ENCODE results near the gene SMARCA4.
"Not testable (repeated sequence)": the region's sequence is repeated elsewhere in the genome, so short reads cannot be mapped to it uniquely, and the experiment has no call there.

SMARCA4 gene

DNA sequence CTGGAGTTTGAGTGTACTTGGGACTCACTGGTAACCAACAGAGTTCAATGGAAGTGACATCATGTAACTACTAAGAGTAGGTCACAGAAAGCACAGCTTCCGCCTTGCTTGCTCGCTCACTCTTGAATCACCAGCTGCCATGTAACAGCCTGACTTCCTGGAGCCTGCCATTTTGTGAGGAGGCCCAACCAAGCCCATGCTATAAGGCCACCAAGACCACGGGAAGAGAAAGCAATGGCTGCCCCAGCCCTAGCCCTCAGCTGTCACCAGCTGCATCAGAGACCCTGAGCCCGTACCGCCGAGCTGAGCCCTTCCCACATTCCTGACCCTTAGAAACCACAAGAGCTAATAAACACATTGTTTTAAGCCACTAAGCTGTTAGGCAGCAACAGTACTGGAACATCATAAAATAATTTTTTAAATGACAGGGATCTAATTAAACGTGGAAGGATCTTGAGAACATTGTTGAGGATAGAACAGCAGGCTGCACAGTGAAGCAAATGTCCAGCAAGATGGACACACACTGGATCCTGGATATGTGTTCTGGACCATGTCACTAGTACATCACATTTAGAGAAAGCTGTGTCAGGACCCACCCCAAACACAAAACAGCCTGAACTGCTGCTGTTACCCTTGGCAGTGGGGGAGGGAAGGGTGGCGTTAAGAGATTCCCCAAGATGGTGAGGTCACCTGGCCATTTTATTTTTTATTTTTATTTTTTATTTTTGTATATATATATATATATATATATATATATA, 106.7 kb downstream of the SMARCA4 start:
- no peak for DNase-seq (ENCODE audit: low spot score)

- no peak for DNase-seq (ENCODE audit: low spot score)
Measured at GRCh38 chr19:11069561-11069960, 108.7 kb downstream of the SMARCA4 start.

DNA sequence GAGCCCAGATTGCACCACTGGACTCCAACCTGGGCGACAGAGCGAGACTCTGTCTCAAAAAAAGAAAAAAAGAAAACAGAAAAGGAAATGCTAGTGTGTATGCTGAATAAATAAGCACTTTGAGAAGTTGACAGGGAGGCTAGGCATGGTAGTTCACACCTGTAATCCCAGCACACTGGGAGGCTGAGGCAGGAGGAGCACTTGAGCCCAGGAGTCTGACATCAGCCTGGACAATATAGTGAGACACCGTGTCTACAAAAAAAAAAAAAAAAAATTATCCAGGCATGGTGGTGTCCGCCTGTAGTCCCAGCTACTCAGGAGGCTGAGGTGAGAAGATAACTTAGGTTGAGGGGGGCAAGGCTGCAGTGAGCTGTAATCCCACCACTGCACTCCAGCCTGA, 109.3 kb downstream of the SMARCA4 start:
- DNase-seq (ENCODE audit: low spot score), result no peak

GRCh38 chr19:11073568-11073967, 112.7 kb downstream of the SMARCA4 start:
- DNase-seq (ENCODE audit: low spot score), result no peak

GRCh38 chr19:11076792-11077191, 116.0 kb downstream of the SMARCA4 start:
- DNase-seq (ENCODE audit: low spot score), result not testable (repeated sequence)

- no peak for DNase-seq (ENCODE audit: low spot score)
Measured at GRCh38 chr19:11078893-11079292, 118.1 kb downstream of the SMARCA4 start.

DNA sequence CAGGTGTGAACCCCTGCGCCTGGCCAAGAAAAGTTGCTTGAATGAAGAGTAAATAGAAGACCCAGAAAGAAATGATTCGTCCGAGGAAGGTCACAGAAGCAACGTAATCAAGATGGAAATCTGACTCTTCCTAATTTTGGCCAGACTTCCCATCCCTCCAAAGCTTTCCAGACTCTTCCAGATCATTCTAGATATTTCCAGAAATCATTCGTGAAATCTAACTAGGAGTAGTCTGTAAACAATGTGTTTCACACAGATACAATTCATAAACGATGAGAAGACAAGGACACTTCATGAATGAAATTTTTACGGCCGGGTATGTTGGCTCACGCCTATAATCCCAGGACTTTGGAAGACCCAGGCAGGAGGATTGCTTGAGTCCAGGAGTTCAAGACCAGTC, 119.2 kb downstream of the SMARCA4 start:
- DNase-seq (ENCODE audit: low spot score), result no peak

DNA sequence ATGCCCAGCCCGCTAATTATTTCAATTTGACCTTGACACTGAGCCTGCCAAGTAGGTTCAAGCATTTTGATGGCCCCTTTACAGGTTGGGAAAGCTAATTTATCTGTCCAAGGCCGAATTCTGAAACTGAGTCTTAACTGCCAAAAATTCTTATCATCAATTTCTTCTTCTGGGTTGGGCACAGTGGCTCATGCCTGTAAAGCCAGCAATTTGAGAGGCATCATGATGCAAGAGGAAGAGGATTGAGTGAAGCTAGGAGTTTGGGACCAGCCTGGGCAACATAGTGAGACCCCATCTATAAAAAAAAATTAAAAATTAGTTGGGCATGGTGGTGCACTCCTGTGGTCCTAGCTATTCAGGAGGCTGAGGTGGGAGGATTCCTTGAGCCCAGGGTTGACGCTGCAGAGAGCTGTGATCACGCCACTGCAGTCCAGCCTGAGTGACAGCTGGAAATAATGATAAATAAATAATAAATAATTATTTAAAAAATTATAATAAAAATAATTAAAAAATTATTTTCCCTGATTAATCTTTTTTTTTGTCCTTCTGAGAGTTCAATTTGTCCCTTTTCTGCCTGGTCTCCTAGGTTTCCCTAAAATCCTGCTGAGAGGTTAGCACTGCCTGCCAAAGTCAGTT, 127.2 kb downstream of the SMARCA4 start:
- DNase-seq (ENCODE audit: low spot score), result no peak

DNA sequence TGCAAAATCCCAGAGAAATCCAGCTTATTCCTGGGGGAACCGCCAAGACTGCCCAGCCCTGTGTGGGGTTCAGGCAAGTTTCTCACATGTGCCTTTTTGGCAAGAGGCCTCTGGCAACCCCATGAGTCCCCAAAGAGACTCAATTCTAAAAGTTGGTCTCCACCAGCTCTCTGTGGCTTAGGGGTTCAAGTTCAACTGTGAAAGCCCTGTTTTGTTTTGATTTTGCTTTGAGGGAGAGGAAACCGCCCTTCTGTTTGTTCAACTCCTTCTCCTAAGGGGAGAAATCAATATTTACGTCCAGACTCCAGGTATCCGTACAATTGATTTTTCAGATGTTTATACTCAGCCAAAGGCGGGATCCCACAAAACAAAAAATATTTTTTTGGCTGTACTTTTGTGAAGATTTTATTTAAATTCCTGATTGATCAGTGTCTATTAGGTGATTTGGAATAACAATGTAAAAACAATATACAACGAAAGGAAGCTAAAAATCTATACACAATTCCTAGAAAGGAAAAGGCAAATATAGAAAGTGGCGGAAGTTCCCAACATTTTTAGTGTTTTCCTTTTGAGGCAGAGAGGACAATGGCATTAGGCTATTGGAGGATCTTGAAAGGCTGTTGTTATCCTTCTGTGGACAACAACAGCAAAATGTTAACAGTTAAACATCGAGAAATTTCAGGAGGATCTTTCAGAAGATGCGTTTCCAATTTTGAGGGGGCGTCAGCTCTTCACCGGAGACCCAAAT, 127.8 kb downstream of the SMARCA4 start:
- no peak for DNase-seq (ENCODE audit: low spot score)

DNA sequence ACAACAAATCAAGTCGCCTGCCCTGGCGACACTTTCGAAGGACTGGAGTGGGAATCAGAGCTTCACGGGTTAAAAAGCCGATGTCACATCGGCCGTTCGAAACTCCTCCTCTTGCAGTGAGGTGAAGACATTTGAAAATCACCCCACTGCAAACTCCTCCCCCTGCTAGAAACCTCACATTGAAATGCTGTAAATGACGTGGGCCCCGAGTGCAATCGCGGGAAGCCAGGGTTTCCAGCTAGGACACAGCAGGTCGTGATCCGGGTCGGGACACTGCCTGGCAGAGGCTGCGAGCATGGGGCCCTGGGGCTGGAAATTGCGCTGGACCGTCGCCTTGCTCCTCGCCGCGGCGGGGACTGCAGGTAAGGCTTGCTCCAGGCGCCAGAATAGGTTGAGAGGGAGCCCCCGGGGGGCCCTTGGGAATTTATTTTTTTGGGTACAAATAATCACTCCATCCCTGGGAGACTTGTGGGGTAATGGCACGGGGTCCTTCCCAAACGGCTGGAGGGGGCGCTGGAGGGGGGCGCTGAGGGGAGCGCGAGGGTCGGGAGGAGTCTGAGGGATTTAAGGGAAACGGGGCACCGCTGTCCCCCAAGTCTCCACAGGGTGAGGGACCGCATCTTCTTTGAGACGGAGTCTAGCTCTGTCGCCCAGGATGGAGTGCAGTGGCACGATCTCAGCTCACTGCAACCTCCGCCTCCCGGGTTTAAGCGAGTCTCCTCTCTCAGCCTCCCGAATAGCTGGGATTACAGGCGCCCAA, 128.6 kb downstream of the SMARCA4 start, which contains the start of gene LDLR:
Gene LDLR (plus strand): TSS at position 210 of the 760 bp plus-strand sequence. CDS start 86 bp downstream, at position 296.
- peak; percentile 78 for DNase-seq (ENCODE audit: low spot score)

DNA sequence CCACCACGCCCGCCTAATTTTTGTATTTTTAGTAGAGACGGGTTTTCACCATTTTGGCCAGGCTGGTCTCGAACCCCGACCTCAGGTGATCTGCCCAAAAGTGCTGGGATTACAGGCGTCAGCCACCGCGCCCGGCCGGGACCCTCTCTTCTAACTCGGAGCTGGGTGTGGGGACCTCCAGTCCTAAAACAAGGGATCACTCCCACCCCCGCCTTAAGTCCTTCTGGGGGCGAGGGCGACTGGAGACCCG, 129.1 kb downstream of the SMARCA4 start:
- not testable (repeated sequence) for DNase-seq (ENCODE audit: low spot score)

DNA sequence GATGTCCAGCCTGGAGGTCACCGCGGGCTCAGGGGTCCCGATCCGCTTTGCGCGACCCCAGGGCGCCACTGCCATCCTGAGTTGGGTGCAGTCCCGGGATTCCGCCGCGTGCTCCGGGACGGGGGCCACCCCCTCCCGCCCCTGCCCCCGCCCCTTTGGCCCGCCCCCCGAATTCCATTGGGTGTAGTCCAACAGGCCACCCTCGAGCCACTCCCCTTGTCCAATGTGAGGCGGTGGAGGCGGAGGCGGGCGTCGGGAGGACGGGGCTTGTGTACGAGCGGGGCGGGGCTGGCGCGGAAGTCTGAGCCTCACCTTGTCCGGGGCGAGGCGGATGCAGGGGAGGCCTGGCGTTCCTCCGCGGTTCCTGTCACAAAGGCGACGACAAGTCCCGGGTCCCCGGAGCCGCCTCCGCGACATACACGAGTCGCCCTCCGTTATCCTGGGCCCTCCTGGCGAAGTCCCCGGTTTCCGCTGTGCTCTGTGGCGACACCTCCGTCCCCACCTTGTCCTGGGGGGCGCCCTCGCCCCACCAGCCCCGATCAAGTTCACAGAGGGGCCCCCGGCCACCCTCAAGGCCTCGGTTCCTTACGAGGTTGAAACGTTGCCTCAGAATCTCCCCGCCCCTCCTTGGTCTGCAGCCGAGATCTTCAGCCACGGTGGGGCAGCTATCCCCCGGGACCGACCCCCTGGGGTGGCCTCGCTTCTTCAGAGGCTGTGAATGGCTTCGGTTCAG, 129.6 kb downstream of the SMARCA4 start:
- peak; percentile 99 for DNase-seq (ENCODE audit: low spot score)

GRCh38 chr19:11090997-11091702, 130.3 kb downstream of the SMARCA4 start:
- no peak for DNase-seq (ENCODE audit: low spot score)

GRCh38 chr19:11091703-11092153, 130.9 kb downstream of the SMARCA4 start:
- DNase-seq (ENCODE audit: low spot score), result peak; percentile 57

DNA sequence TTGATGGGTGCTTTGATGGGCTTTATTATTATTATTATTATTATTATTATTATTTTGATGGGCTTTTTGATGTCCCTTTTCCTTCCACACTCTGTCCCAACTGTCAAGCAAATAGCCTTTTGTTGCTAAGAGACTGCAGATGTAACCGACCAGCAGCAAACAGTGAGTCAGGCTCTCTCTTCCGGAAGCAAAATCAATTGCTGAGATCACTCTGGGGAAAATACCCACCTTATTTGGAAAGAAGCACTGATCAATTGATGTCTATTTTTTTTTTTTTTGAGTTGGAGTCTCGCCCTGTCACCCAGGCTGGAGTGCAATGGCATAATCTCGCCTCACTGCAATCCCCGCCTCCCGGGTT, 131.3 kb downstream of the SMARCA4 start:
- DNase-seq (ENCODE audit: low spot score), result peak; percentile 65

DNA sequence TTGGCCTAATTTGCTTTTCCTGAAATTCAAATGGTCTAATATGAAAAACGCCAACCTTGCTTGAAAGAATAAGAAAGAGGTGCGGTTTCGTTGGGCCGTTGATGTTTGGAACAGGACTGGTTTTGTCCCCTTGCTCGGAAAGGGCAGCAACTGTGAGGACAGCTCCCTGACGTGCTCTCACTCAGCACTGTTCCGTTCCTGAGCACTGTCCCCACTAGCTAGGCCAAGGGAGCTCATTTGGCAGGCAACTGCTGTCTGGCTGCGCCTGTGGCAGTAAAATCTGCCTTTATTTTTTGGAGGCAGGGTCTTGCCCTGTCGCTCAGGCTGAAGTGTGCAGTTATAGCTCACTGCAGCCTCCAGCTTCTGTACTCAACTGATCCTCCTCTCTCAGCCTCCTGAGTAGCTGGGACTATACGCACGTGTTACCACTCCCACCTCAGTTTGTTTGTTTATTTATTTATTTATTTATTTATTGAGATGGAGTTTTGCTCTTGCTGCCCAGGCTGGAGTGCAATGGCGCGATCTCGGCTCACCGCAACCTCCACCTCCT, 132.9 kb downstream of the SMARCA4 start:
- DNase-seq (ENCODE audit: low spot score), result no peak

DNA sequence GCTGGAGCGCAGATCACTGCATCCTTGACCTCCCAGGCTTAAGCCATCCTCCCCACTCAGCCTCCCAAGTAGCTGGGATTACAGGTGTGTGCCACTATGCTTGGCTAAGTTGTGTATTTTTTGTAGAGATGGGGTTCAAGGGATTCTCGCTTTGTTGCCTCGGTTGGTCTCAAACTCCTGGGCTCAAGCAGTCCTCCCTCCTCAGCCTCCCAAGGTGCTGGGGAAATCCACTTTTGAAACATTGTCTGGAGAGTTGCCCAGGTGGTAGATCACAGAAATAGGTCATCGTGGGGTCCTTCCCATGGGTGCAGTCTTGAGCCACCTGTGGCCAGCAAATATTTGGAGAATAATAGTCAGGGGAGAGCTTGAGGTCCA, 133.7 kb downstream of the SMARCA4 start:
- no peak for DNase-seq (ENCODE audit: low spot score)

DNA sequence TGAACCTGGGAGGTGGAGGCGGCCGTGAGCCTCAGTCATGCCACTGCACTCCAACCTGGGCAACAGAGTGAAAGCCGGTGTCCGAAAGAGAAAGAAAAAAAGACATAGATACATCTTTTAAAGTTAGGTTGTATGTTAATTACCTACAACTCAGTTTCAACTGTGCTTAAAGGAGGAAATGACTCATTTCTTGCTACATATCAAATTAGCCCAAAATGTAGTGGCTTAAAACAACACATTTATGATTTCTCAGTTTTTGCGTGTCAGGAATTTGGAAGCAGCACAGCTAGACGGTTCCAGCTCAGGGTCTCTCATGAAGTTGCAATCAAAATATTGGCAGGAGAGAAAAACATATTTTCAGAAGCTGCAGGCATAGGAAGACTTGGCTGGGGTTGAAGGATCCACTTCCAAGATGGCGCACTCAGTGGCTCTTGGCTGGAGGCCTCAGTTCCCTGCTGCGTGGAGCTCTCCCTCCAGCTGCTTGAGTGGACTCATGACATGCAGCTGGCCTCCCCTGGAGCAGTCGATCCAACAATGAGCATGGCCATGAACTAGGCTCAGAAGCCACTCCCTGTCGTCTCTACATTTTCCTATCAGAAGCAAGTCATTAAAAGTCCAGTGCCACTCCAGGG, 135.5 kb downstream of the SMARCA4 start:
- peak; percentile 30 for DNase-seq (ENCODE audit: low spot score)

DNA sequence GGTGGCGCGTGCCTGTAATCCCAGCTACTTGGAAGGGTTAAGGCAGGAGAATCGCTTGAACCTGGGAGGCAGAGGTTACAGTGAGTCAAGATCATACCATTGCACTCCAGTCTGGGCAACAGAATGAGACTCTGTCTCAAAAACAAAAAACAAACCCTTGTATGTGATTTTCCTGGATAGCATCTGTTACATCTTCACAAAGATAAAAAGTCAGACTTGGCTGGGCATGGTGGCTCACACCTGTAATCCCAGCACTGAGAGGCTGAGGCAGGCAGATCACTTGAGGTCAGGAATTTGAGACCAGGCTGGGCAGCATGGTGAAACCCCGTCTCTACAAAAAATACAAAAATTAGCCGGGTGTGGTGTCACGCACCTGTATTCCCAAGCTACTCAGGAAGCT, 136.5 kb downstream of the SMARCA4 start:
- not testable (repeated sequence) for DNase-seq (ENCODE audit: low spot score)

GRCh38 chr19:11098327-11098726, 137.5 kb downstream of the SMARCA4 start:
- DNase-seq (ENCODE audit: low spot score), result no peak
